GM10847 (cell line): ENCODE measurements around the gene DUSP28.

Experiments used
- POLR2A ChIP-seq: IDR thresholded peaks from 2 replicates; pipeline ENCODE4 v1.6.1; 2011; ENCODE audit not compliant: insufficient read length; ENCODE audit errors: extremely low read depth

Gene DUSP28

GRCh38 chr2:240523451-240524281 is 36.5 kb upstream of the DUSP28 start:
- TF ChIP-seq POLR2A = no peak

- TF ChIP-seq POLR2A = no peak
Measured at GRCh38 chr2:240524963-240525718, 35.0 kb upstream of the DUSP28 start.

GRCh38 chr2:240525802-240526201 is 34.4 kb upstream of the DUSP28 start:
- no peak for TF ChIP-seq POLR2A

GRCh38 chr2:240526521-240526920 is 33.6 kb upstream of the DUSP28 start:
- TF ChIP-seq POLR2A = no peak

- TF ChIP-seq POLR2A = no peak
Measured at GRCh38 chr2:240527153-240527750, 32.9 kb upstream of the DUSP28 start.

- no peak for TF ChIP-seq POLR2A
Measured at GRCh38 chr2:240528406-240529040, 31.6 kb upstream of the DUSP28 start.

- no peak for TF ChIP-seq POLR2A
Measured at GRCh38 chr2:240529344-240529999, 30.7 kb upstream of the DUSP28 start.

- no peak for TF ChIP-seq POLR2A
Measured at GRCh38 chr2:240530181-240530580, 30.0 kb upstream of the DUSP28 start.

- TF ChIP-seq POLR2A = no peak
Measured at GRCh38 chr2:240531038-240531437, 29.1 kb upstream of the DUSP28 start.

GRCh38 chr2:240532031-240532775 is 28.0 kb upstream of the DUSP28 start:
- no peak for TF ChIP-seq POLR2A

- TF ChIP-seq POLR2A = no peak
Measured at GRCh38 chr2:240538031-240538780, 22.0 kb upstream of the DUSP28 start.

- no peak for TF ChIP-seq POLR2A
Measured at GRCh38 chr2:240539906-240540305, 20.3 kb upstream of the DUSP28 start.

- no peak for TF ChIP-seq POLR2A
Measured at GRCh38 chr2:240551288-240551687, 8.9 kb upstream of the DUSP28 start.

GRCh38 chr2:240551811-240552210 is 8.3 kb upstream of the DUSP28 start:
- no peak for TF ChIP-seq POLR2A

GRCh38 chr2:240553956-240554480 is 6.1 kb upstream of the DUSP28 start:
- TF ChIP-seq POLR2A = no peak
